Measurements from ENCODE around the gene SLC25A19. TPM values are rescaled to one million over a fixed set of nuclear protein-coding genes. Genes with fewer than 3 reads are reported as not detected.
"Not testable (repeated sequence)": the region's sequence is repeated elsewhere in the genome, so short reads cannot be mapped to it uniquely, and the experiment has no call there.

SLC25A19 gene
- total RNA-seq, 2 donors from 2014 or later: 53.0 to 140 TPM

DNA sequence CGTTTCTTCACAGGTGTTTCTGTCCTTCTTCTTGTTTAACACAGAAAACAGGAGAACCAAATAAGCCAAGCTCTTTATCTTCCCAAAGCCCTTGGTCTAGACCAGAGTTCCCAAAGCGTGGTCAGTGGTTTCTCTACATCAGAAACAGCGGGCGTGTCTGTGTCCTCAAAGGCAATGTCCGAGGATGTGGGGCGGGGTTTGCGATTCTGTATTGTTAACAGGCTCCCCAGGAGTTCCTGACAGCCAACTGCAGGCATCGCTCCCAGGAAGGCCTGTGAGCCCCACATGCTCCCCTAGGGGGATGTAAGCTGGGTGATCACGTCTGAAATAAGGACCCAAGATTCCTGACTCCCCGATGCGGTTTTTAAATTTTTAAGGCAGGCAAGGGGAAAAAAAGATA is 28.4 kb upstream of the SLC25A19 start:
- Mint-ChIP-seq H3K4me3 (no peak overlapping the region), H3K27me3 (no peaks in the 10 kb centered on the region), H3K36me3 (no peaks in the 10 kb centered on the region), H3K27ac (peak overlapping the region; percentile 35 to 52), H3K9me3 (no peaks in the 10 kb centered on the region), H3K4me1 (ENCODE audit: low read depth in 2 of 2) (peaks cover 9 to 13% of the 10 kb centered on the region in 2 donors)
- ATAC-seq: no peak
- DNase-seq (ENCODE audit: low spot score): no peak

DNA sequence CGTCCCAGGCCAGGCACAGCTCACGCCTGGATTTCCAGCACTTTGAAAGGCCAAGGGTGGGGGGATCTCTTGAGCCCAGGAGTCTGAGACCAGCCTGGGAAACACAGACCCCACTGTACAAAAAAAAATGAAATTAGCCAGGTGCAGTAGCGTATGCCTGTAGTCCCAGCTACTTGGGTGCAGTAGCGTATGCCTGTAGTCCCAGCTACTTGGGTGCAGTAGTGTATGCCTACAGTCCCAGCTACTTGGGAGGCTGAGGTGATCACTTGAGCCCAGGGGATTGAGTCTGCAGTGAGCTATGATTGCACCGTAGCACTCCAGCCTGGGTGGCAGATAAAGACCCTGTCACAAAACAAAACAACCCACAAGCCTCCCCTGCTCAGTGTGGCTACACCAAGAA is 27.0 kb upstream of the SLC25A19 start:
- H3K27me3 Mint-ChIP-seq: no peaks in the 10 kb centered on the region
- peak in 1 of 2 donors; percentile 18 for ATAC-seq
- peaks cover 11 to 13% of the 10 kb centered on the region in 2 donors for H3K4me1 Mint-ChIP-seq (ENCODE audit: low read depth in 2 of 2)
- no peaks in the 10 kb centered on the region for H3K36me3 Mint-ChIP-seq
- no peak overlapping the region for H3K27ac Mint-ChIP-seq
- H3K9me3 Mint-ChIP-seq: no peaks in the 10 kb centered on the region
- H3K4me3 Mint-ChIP-seq: no peak overlapping the region
- DNase-seq (ENCODE audit: low spot score): no peak

DNA sequence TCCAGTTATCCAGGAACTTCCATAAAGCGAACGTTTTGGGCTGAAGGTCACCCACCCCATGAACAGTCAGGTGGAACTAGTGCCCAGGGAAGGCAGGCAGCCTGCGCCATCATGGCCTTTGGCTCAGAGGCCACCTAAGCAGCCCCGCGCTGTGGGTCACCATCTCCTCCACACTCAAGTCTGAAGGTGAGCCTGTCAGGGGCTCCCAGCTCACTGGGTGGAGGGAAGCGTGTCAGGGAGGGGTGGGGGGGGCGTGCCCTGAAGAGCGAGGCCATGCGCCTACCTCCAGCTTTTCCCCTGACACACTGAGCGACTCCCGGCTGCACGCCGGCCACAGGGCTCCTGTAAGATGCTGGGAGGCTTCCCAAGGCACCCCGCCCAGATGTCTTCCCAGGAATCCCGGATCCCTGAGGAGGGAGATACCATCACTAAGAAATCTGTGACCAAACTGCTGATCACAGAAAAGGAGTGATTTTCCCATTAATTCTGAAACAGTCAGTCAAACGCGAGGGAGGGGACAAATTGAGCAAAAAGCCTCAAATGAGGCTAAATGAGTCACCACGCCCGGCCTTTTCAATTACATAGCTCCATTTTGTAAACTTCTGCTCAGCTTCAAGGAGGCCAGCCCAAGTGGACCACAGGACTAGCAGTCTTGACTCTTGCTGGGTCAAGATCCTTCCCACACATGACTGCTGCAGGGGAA is 26.5 kb upstream of the SLC25A19 start:
- H3K4me1 Mint-ChIP-seq (ENCODE audit: low read depth in 2 of 2): peaks cover 11 to 13% of the 10 kb centered on the region in 2 donors
- DNase-seq (ENCODE audit: low spot score) (no peak), ATAC-seq (peak in 1 of 2 donors; percentile 48)
- no peak overlapping the region for H3K4me3 Mint-ChIP-seq
- no peaks in the 10 kb centered on the region for H3K27me3 Mint-ChIP-seq
- no peak overlapping the region for H3K27ac Mint-ChIP-seq
- H3K9me3 Mint-ChIP-seq: no peaks in the 10 kb centered on the region
- H3K36me3 Mint-ChIP-seq: no peaks in the 10 kb centered on the region

DNA sequence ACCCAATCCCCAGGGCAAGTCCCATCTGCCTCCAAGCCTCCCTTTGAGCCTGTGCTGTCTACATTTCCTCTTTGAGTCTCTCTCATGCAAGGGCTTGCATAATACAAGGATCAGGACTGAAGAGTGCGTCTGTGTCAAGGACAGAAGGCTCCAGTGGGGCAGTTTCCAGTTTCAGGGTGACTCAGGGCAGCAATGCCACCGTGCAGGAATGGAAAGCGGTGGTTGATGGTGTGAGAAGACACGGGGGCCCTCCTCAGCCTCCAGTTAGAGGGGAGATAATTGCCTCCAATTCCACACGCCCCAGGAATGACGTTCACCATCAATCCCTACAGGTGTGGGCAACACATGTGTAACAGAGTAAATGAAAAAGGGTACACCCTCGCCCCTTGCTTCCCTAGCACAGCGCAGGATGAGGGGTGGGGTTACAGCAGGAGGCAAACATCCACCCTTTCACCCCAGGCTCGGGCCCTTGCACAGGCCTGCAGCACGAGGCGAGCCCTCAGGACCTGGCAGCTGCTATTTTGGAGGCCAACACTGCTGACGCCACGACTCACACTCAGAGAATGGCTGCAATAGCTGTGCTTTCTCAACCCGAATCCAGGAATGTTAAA is 24.8 kb upstream of the SLC25A19 start:
- peak; percentile 80 for ATAC-seq
- H3K4me3 Mint-ChIP-seq: peak overlapping the region; percentile 49
- no peaks in the 10 kb centered on the region for H3K27me3 Mint-ChIP-seq
- no peaks in the 10 kb centered on the region for H3K36me3 Mint-ChIP-seq
- peaks cover 11 to 13% of the 10 kb centered on the region in 2 donors for H3K4me1 Mint-ChIP-seq (ENCODE audit: low read depth in 2 of 2)
- peak overlapping the region; percentile 32 to 59 for H3K27ac Mint-ChIP-seq
- H3K9me3 Mint-ChIP-seq: no peaks in the 10 kb centered on the region
- DNase-seq (ENCODE audit: low spot score): no peak

DNA sequence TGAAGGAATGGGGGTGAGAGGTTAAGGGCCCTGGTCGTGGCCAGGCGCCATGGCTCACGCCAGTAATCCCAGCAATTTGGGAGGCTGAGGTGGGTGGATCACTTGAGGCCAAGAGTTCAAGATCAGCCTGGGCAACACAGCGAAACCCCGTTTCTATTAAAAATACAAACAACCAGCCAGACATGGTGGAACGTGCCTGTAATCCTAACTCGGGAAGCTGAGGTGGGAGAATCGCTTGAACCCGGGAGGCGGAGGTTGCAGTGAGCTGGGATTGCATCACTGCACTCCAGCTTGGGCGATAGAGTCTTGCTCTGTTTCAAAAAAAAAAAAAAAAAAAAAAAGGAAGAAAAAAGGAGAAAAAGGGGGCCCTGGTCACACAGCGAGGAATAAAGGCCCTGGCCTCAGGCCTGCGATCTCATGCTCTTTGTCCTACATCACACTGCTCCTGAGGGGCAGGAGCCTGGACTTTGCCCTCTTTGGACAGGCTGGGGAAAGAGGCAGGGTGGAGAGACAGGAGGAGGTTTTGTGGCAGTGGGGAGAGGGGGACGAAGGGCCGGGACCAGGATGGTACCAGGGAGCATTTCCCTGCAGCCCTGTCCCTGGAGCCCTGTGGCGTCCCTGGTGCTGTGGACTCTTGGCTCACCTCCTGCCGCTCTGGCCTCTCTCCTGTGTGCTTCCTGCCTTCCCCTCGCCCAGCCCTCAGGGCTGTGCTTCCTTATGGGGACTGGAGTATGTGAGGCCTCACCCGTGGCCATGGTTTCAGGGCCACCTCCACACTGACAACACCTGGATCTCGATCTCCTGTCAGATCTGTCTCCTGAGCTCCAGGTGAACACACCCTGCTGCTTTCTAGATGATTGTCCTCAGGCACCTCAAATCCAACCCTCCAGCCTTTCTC is 19.7 kb upstream of the SLC25A19 start:
- Mint-ChIP-seq H3K27ac (peak overlapping the region in 1 of 2 donors; percentile 3), H3K4me3 (no peak overlapping the region), H3K36me3 (no peaks in the 10 kb centered on the region), H3K9me3 (no peaks in the 10 kb centered on the region), H3K27me3 (no peaks in the 10 kb centered on the region), H3K4me1 (ENCODE audit: low read depth in 2 of 2) (peaks cover 5 to 11% of the 10 kb centered on the region in 2 donors)
- ATAC-seq (no peak), DNase-seq (ENCODE audit: low spot score) (no peak)

DNA sequence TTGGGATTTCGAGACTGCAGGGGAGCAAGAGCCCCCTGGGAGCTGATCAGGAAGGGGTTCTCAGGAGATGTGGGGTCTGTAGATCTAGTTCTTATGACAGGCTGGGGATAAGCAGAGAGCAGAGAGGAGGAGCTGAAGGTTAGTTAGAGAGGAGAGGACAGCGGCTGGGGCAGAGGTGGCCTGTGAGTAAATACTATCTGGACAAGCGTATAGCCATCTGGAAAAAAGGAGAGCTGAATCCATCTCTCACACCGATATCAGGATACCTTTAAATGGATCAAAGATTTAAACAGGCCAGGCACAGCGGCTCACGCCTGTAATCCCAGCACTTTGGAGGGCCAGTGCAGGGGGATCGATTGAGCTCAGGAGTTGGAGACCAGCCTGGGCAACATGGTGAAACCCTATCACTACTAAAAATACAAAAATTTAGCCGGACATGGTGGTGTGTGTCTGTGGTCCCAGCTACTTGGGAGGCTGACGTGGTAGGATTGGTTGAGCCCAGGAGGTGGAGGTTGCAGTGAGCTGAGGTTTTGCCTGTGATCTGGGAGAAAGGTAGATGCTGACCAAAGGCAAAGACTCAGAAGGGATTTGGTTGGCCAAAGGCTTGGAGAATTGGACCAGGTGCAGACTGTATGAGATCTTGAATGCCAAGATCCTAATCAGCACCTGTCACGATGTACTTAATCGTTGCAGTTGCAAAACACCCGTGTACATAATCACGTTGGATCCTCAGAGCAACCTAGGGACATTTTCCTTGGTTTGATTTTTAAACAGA is 18.9 kb upstream of the SLC25A19 start:
- H3K9me3 Mint-ChIP-seq: no peaks in the 10 kb centered on the region
- H3K36me3 Mint-ChIP-seq: no peaks in the 10 kb centered on the region
- no peaks in the 10 kb centered on the region for H3K27me3 Mint-ChIP-seq
- no peak for DNase-seq (ENCODE audit: low spot score)
- H3K4me3 Mint-ChIP-seq: no peak overlapping the region
- peaks cover 0 to 6% of the 10 kb centered on the region in 2 donors for H3K4me1 Mint-ChIP-seq (ENCODE audit: low read depth in 2 of 2)
- ATAC-seq: no peak
- H3K27ac Mint-ChIP-seq: peak overlapping the region in 1 of 2 donors; percentile 5

DNA sequence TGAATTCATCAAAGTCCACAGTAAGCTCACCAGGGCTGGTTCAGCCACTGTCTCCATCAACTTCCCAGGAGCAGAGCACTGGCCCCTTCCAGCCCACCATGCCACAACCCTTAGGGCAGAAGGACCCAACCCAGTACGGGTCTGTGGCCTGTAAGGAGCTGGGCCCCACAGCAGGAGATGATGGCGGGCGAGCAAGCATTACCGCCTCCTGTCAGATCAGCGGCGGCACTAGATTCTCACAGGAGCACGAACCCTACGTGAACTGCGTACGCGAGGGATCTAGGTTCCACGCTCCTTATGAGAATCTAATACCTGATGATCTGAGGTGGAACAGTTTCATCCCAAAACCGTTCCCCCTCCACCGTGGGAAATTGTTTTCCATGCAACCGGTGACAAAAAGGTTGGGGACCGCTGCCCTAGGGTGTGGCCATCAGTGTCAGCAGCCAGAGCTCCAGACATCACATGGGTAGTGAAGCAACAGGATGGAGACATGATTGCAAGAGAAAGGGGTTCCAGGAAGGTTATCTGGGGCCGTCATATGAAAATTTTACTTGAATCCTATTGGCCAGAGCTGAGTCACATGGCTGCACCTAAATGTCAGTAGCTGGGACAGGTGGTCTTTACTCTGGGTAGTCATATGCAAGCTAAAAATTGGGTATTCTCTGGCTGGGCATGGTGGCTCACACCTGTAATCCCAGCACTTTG is 12.4 kb upstream of the SLC25A19 start:
- Mint-ChIP-seq H3K27me3 (no peaks in the 10 kb centered on the region), H3K36me3 (no peaks in the 10 kb centered on the region), H3K27ac (no peak overlapping the region), H3K4me1 (ENCODE audit: low read depth in 2 of 2) (peaks cover 2 to 7% of the 10 kb centered on the region in 2 donors), H3K9me3 (no peaks in the 10 kb centered on the region), H3K4me3 (no peak overlapping the region)
- ATAC-seq (no peak), DNase-seq (ENCODE audit: low spot score) (no peak)

DNA sequence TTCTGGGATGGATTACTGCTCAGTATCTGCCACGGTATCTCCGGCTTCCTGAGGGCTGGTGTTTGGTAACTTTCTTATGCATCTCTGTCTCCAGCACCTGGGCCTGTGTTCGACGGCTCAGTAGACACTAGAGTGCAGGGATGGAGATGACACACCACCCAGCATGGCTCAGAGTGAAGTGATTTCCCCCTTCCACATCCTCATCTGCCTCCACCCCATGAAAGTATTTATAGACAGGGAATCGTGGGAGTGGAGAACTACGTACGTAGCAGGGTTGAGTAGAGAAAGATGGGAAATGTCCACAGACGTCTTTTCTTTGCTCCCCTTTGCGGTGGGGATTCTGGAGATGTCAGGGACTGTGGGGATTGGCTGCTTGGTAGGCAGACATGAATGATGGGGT is 11.8 kb upstream of the SLC25A19 start:
- ATAC-seq (peak in 1 of 2 donors; percentile 17), DNase-seq (ENCODE audit: low spot score) (no peak)
- Mint-ChIP-seq H3K36me3 (no peaks in the 10 kb centered on the region), H3K27me3 (no peaks in the 10 kb centered on the region), H3K27ac (peak overlapping the region; percentile 12 to 26), H3K4me3 (no peak overlapping the region), H3K9me3 (no peaks in the 10 kb centered on the region), H3K4me1 (ENCODE audit: low read depth in 2 of 2) (peaks cover 2 to 7% of the 10 kb centered on the region in 2 donors)

DNA sequence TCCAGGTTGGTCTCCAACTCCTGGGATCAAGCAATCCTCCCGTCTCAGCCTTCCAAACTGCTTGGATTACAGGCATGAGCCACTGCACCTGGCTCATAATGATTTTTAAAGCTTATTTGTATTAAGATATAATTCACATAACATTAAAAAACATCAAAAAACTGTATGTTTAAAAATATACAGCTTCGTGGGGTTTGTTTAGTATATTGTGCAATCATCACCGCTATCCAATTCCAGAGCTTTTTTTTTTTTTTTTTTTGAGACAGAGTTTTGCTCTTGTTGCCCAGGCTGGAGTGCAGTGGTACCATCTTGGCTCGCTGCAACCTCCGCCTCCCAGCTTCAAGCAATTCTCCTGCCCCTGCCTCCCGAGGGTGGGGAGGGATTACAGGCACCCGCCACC is 11.0 kb upstream of the SLC25A19 start:
- no peak for DNase-seq (ENCODE audit: low spot score)
- Mint-ChIP-seq H3K4me3 (no peak overlapping the region), H3K27me3 (no peaks in the 10 kb centered on the region), H3K27ac (peak overlapping the region in 1 of 2 donors; percentile 26), H3K4me1 (ENCODE audit: low read depth in 2 of 2) (peaks cover 4 to 14% of the 10 kb centered on the region in 2 donors), H3K36me3 (no peaks in the 10 kb centered on the region), H3K9me3 (no peaks in the 10 kb centered on the region)
- ATAC-seq: no peak

DNA sequence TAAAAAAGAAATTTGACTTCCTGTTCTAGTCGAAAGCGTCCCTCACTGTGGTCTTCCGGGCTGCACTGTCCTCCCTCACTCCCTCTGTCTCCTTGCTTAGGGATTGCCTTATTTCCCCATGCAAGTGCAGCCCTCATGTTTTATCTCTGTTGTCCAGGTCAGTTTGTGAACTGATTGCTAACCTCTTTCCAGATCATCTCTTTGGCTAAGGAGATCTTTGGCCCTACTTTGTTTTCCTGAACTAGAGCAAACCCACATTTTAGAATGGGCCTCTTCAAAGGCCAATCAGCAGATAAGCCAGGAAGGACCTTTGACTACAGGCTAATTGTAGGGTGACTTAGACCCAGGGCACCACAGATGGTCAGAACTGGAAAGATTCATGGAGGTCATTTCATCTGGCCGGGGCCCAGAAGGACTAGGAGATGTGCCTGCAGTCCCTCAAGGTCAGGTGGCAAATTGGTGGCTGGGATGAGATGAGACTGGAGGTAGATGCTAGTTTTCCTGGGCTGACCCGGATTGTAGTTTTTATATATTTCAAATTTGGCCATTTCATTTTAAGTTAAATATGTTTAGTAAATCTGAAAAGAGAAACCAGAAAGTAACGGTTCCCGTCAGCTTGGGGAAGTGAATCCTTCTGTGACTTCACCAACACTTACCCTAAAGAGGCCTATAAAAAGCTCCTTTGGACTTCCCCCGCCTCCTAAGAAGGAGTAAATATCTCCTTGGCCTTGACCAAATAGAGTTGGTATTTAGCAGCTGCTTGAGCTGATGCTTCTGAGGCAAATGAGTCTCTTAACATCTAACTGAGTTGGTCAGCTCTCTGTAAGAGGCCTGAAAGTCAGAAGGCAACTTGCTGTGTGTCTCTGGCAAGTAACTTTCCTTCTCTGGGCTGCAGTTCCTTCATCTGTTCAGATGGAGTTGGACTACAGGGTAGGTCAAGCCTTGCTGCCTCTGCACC is 6.2 kb upstream of the SLC25A19 start:
- no peaks in the 10 kb centered on the region for H3K36me3 Mint-ChIP-seq
- DNase-seq (ENCODE audit: low spot score) (peak; percentile 65), ATAC-seq (peak; percentile 88 to 91)
- H3K4me1 Mint-ChIP-seq (ENCODE audit: low read depth in 2 of 2): peaks cover 9 to 22% of the 10 kb centered on the region in 2 donors
- H3K4me3 Mint-ChIP-seq: peak overlapping the region; percentile 81
- no peaks in the 10 kb centered on the region for H3K27me3 Mint-ChIP-seq
- no peaks in the 10 kb centered on the region for H3K9me3 Mint-ChIP-seq
- peak overlapping the region; percentile 87 to 94 for H3K27ac Mint-ChIP-seq

DNA sequence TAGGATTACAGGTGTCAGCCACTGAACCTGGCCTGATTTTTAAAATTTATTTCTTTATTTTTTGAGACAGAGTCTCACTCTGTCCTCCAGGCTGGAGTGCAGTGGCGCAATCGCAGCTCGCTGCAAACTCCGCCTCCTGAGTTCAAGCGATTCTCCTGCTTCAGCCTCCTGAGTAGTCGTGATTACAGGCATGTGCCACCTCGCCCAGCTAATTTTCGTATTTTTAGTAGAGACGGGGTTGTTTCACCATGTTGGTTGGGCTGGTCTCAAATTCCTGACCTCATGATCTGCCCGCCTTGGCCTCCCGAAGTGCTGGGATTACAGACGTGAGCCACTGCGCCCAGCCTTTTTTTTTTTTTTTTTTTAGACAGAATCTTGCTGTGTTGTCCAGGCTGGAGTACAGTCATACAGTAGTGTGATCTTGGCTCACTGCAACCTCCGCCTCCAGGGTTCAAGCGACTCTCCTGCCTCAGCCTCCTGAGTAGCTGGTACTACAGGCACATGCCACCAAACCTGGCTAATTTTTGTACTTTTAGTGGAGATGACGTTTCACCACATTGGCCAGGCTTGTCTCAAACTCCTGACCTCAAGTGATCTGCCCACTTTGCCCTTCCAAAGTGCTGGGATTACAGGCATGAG is 3.7 kb upstream of the SLC25A19 start:
- peaks cover 22 to 31% of the 10 kb centered on the region in 2 donors for H3K4me1 Mint-ChIP-seq (ENCODE audit: low read depth in 2 of 2)
- not testable (repeated sequence) for H3K4me3 Mint-ChIP-seq; H3K9me3 Mint-ChIP-seq; H3K27me3 Mint-ChIP-seq; H3K36me3 Mint-ChIP-seq; ATAC-seq; DNase-seq (ENCODE audit: low spot score)
- peak overlapping the region in 1 of 2 donors; percentile 51 for H3K27ac Mint-ChIP-seq

All from natural killer cell treated with Interleukin-12 subunit alpha and Interleukin-12 subunit beta and Interleukin-15 and Interleukin-18, amount 100 ng/mL, for 72 hours (primary cell).